Skin of body (tissue), 2 donors: ENCODE data around the gene ATN1. TPM values are rescaled to one million over a fixed set of nuclear protein-coding genes. Genes with fewer than 3 reads are reported as not detected.
A peak's percentile ranks its signal among the peaks of the same experiment; 100 is the strongest.
"Not testable (repeated sequence)": the region's sequence is repeated elsewhere in the genome, so short reads cannot be mapped to it uniquely, and the experiment has no call there.

ENCODE experiments used
- DNase-seq: peaks from one replicate; lab custom pipeline; 2025; lab: John Stamatoyannopoulos, UW
- total RNA-seq: library from RNA; depleted of rRNA; stranded (reverse); fragments of >200 nt; gene quantifications from one replicate; pipeline ENCODE4 v1.2.3, GENCODE V29; 2014

The ATN1 gene
- total RNA-seq, 1 donor from 2014 or later, result 39.4 TPM

GRCh38 chr12:6904280-6905276 lies 23.2 kb upstream of the ATN1 start, which contains the start of gene LRRC23:
Gene LRRC23 (plus strand): TSS chr12:6904822. CDS start chr12:6905634, 812 bp downstream.
- peak; percentile 95 for DNase-seq

GRCh38 chr12:6905414-6906040 lies 22.2 kb upstream of the ATN1 start:
- no peak for DNase-seq

GRCh38 chr12:6908141-6908540 lies 19.6 kb upstream of the ATN1 start:
- not testable (repeated sequence) for DNase-seq

GRCh38 chr12:6909421-6910145 lies 18.2 kb upstream of the ATN1 start:
- DNase-seq, result no peak

- no peak for DNase-seq
Observed at GRCh38 chr12:6912164-6912935, 15.4 kb upstream of the ATN1 start.

- DNase-seq, result peak; percentile 58
Observed at GRCh38 chr12:6914246-6914946, 13.4 kb upstream of the ATN1 start, which contains the start of gene ENO2. Gene ENO2 (plus strand): TSS chr12:6914580. CDS start chr12:6915833, 1,253 bp downstream.

- no peak for DNase-seq
Observed at GRCh38 chr12:6914947-6915788, 12.6 kb upstream of the ATN1 start.

- no peak for DNase-seq
Observed at GRCh38 chr12:6915789-6916285, 11.9 kb upstream of the ATN1 start.

GRCh38 chr12:6916426-6917200 lies 11.1 kb upstream of the ATN1 start:
- no peak for DNase-seq

- no peak for DNase-seq
Observed at GRCh38 chr12:6917491-6918231, 10.1 kb upstream of the ATN1 start.

GRCh38 chr12:6919588-6919987 lies 8.2 kb upstream of the ATN1 start:
- DNase-seq, result no peak

GRCh38 chr12:6921539-6921938 lies 6.2 kb upstream of the ATN1 start:
- DNase-seq, result no peak

GRCh38 chr12:6921996-6922946 lies 5.5 kb upstream of the ATN1 start:
- DNase-seq, result no peak

GRCh38 chr12:6923003-6923732 lies 4.6 kb upstream of the ATN1 start:
- DNase-seq, result no peak

- no peak for DNase-seq
Observed at GRCh38 chr12:6923851-6924250, 3.9 kb upstream of the ATN1 start.

GRCh38 chr12:6925239-6925539 lies 2.6 kb upstream of the ATN1 start:
- DNase-seq, result peak; percentile 69
